Measurements from ENCODE around the gene PTPRJ.

PTPRJ gene

DNA sequence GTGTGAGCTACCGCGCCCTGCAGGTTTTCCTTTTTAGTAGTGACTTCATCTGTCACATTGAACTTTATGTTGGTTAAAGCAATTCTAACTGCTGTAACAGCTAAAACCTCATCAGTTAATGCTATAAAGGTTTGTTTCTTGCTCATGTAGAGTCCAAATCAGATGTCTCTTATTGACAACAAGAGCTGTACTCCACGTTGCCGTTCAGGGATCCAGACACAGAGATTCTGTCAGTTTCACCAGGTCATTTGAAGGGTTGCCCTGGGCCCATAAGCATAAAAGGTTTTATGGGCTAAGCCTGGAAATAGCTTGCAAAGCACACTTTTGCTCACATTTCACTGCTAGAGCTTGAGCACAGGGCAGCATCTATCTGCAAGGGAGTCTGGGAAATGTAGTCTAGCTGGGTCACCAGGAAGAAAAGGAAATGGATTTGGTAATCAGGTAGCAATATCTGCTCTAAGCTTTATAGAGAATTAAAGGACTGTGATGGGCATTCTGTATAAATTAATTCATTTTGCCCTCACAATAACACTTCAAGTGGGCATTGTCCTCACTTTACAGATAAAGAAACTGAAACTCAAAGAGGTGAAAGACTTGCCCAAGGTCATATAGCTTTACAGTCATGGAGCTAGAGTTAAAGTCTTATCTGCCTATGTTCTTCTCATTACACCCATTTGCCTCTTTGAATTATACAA, 25.2 kb upstream of the PTPRJ start:
- no peak for DNase-seq (ENCODE audit: low read depth, low spot score)
- no peak overlapping the region for H3K4me3 ChIP-seq (ENCODE audit: low read depth, low read length)
- in situ Hi-C loops (cut with HindIII; ENCODE audit: low sequenced_read_pairs), result no loop called here
- TF ChIP-seq, protein P1, sequence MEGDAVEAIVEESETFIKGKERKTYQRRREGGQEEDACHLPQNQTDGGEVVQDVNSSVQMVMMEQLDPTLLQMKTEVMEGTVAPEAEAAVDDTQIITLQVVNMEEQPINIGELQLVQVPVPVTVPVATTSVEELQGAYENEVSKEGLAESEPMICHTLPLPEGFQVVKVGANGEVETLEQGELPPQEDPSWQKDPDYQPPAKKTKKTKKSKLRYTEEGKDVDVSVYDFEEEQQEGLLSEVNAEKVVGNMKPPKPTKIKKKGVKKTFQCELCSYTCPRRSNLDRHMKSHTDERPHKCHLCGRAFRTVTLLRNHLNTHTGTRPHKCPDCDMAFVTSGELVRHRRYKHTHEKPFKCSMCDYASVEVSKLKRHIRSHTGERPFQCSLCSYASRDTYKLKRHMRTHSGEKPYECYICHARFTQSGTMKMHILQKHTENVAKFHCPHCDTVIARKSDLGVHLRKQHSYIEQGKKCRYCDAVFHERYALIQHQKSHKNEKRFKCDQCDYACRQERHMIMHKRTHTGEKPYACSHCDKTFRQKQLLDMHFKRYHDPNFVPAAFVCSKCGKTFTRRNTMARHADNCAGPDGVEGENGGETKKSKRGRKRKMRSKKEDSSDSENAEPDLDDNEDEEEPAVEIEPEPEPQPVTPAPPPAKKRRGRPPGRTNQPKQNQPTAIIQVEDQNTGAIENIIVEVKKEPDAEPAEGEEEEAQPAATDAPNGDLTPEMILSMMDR (IDR thresholded peaks at IDR 0.05; ENCODE audit: low read depth, low read length), result no peak

DNA sequence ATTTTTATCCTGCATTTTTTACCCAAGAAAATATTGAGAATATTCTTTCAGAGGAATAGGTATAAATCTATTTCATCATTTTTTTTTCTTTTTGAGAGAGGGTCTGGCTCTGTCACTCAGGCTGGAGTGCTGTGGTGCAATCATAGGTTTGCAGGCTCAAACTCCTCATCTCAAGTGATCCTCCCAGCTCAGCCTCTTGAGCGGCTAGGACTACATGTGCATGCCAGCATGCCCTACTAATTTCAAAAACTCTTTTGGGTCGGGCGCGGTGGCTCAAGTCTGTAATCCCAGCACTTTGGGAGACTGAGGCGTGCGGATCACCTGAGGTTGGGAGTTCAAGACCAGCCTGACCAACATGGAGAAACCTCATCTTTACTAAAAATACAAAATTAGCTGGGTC, 20.3 kb upstream of the PTPRJ start:
- TF ChIP-seq, protein P1 (IDR thresholded peaks at IDR 0.05; ENCODE audit: low read depth, low read length), result no peak
- DNase-seq (ENCODE audit: low read depth, low spot score), result no peak
- in situ Hi-C loops (cut with HindIII; ENCODE audit: low sequenced_read_pairs), result no loop called here

DNA sequence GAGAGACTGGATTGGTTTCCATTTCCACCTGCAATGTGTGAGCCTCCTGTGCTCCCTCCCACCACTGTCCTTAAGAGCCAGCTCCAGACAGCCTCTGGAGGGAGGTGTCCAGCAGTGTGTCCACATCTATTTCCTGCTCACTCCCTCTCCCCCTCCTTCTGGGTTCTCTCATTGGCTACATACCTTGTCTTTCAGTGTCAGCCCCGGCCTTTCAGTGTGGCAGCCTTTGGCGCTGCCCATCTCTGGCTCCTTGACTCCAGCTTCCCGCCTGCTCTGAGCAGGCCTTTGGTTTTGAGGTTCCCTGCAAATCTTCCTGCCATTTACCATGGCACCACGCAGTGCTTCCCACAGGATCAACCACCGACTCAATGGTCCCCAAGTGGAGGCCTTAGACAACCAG, 19.0 kb upstream of the PTPRJ start:
- H3K4me3 ChIP-seq (ENCODE audit: low read depth, low read length), result no peak overlapping the region
- TF ChIP-seq, protein P1 (IDR thresholded peaks at IDR 0.05; ENCODE audit: low read depth, low read length), result no peak
- DNase-seq (ENCODE audit: low read depth, low spot score), result no peak
- in situ Hi-C loops (cut with HindIII; ENCODE audit: low sequenced_read_pairs), result no loop called here

More for the DNA sequence above, 20.3 kb upstream of the PTPRJ start:
- no peak overlapping the region for H3K4me3 ChIP-seq (ENCODE audit: low read depth, low read length)

DNA sequence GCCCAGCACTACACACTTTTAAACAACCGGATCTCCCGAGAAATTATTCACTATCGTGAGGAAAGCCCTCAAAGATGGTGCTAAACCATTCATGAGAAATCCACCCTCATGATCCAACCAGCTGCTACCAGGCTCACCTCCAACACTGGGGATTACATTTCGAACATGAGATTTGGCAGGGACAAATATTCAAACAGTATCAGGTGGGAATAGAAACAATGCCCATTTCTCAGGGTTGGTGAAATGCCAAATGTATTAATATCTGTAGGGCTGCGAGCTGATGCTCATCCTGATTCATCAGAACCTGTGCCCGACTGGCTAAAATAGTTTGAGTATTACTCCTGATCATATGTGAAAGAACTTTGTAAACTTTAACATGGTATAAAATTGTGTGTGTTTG, 15.8 kb upstream of the PTPRJ start:
- no peak overlapping the region for H3K4me3 ChIP-seq (ENCODE audit: low read depth, low read length)
- no peak for DNase-seq (ENCODE audit: low read depth, low spot score)
- TF ChIP-seq, protein P1 (IDR thresholded peaks at IDR 0.05; ENCODE audit: low read depth, low read length), result no peak
- in situ Hi-C loops (cut with HindIII; ENCODE audit: low sequenced_read_pairs), result no loop called here

DNA sequence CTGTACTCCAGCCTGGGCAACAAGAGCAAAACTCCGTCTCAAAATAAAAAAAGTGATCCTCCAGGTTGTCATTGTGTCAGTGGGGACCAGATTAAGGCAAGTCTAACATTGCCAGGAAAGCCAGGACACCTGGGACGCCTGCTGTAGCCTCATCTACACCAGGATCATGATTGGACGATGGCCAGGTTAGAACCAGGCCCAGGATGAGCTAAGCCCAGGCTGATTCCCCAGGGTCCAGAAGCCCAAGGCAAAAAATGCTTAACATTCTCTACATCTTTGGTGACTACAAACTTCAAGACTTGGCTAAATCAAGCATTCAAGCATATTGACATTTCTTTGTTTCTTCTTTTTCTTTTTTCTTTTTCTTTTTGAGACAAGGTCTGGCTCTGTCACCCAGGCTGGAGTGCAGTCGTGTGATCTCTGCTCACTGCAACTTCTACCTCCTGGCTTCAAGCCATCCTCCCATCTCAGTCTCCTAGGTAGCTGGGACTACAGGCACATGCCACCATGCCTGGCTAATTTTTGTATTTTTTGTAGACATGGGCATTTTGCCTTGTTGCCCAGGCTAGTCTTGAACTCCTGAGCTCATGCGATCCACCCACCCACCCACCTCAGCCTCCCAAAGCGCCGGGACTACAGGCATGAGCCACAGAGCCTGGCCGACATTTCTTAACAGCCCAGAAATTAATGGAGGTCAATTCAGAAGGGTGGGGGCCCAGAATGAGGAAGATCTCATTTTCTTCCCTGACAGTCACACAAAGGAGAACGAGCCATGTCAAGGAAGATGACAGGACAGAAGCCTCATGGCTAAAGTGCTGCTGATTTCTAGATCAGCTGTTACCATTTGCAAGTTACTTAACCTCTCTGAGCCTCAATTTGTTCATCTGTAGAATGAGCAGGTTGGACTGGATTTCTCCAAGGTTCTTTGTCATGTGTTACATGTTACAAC, 12.5 kb upstream of the PTPRJ start:
- DNase-seq (ENCODE audit: low read depth, low spot score), result no peak
- H3K4me3 ChIP-seq (ENCODE audit: low read depth, low read length), result no peak overlapping the region
- TF ChIP-seq, protein P1 (IDR thresholded peaks at IDR 0.05; ENCODE audit: low read depth, low read length), result no peak
- in situ Hi-C loops (cut with HindIII; ENCODE audit: low sequenced_read_pairs), result no loop called here

DNA sequence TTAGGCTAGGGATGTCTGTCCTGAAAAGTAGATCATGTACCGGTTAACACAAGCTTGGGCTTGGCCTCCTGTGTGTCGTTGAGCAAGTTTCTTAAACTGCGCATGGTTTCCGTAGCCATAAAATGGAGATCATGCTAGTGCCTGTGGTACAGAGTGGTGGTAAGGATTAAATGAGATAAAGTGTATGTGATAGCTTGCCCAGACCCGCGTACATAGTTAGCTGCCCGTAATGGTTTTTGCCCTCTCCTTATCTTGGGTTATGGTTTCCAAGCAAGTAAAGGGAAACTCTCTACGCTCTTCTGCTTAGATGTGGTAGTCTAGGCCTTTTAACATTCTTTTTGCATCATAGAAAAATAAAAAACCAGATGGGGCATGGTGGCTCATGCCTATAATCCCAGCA, 11.0 kb upstream of the PTPRJ start:
- in situ Hi-C loops (cut with HindIII; ENCODE audit: low sequenced_read_pairs), result no loop called here
- DNase-seq (ENCODE audit: low read depth, low spot score), result no peak
- TF ChIP-seq, protein P1 (IDR thresholded peaks at IDR 0.05; ENCODE audit: low read depth, low read length), result no peak
- no peak overlapping the region for H3K4me3 ChIP-seq (ENCODE audit: low read depth, low read length)

Data from astrocyte of the spinal cord (primary cell).